Kasumi-1 (cell line): ENCODE results near the gene TEC.
"Not testable (repeated sequence)": the region's sequence is repeated elsewhere in the genome, so short reads cannot be mapped to it uniquely, and the experiment has no call there.

ENCODE experiments used
- DNase-seq, 2 experiments: peaks; one replicate each; lab custom pipeline; 2025; lab: John Stamatoyannopoulos, UW

The TEC gene

GRCh38 chr4:48268956-48269860 lies at the start of gene TEC:
TEC (minus strand) TSS chr4:48269838; CDS start chr4:48228614, 41,224 bp downstream.
- peak; percentile 67 to 78 for DNase-seq

DNA sequence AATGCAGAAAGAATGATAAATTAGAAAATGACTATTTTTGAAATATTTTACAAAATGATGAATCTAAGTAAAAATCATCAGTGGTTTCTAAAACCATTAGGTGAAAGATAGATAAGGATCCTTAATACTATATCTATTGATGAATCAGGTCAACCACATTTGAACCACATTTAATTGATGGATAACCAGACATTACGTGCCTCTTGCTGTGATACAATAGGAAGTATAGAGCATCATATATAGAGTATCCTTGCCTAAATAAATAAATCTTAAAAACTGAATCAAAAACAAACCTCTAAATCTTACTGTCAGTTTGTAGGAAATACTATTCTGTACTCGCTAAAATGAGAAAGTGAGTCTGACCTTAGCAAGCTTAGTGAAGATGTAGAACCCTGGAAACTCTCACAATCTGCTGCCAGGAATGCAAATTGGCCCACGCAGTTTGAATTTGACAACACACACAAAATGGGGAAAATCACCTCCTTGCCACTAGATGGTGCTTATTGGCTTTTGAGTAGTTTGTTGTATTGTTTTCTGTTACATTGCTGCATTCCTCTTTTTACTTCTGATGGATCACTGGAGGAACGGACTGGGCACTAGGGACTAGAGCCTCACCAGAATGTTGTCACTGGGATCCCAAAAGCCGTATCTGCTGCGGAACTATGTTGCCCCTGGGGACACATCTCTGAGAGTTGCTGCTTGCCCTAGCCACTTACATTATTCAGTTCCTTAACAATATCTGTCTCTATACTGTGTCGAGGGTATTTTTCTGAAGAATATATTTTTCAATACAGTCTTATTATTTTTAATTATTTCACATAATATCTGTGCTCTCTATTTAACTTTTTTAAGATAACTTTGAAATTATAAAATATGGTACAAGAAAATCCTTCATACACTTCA lies 46.3 kb upstream of the TEC start:
- peak; percentile 80 to 90 for DNase-seq

GRCh38 chr4:48314746-48315145 lies 45.1 kb upstream of the TEC start:
- DNase-seq, result not testable (repeated sequence)

GRCh38 chr4:48311896-48312295 lies 42.3 kb upstream of the TEC start:
- no peak for DNase-seq

- DNase-seq, result no peak
These were observed 39.3 kb upstream of the TEC start for GRCh38 chr4:48308901-48309300.

DNA sequence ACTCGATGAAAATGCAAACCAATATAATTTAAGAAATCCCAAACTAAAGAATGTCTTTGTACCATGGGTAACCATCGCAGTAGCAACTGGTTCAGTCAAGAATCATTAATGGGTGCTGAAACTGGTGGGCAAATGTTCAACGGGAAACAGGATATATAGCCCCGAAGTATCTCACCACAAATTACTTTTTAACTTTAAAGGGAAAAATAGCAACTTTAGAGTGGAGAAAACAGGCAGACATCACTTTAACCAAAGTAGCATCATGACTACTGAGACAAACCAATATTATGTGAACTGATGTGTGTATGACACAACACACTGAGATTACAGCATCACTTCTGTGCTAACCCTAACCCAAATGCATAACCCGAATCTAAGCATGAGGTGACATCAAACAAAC lies 37.9 kb upstream of the TEC start:
- no peak for DNase-seq

GRCh38 chr4:48305508-48305907 lies 35.9 kb upstream of the TEC start:
- no peak for DNase-seq

DNA sequence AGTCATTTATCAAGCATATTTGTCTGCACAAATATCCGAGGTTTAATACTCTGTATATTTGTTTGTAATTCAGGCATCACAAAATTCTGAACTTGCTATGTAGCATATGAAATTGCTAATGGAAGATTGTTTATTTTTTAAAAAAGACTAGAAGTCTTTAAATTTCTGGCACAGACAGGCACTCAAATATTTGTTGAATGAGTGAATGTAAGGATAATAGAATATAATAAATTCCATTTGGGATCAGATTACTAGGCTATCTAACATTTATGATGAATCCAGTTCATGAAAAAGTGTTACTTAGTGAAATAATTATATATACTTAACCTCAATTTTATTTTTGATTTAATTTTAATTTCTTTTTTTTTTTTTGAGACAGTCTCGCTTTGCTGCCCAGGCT lies 30.4 kb upstream of the TEC start:
- DNase-seq, result no peak

DNA sequence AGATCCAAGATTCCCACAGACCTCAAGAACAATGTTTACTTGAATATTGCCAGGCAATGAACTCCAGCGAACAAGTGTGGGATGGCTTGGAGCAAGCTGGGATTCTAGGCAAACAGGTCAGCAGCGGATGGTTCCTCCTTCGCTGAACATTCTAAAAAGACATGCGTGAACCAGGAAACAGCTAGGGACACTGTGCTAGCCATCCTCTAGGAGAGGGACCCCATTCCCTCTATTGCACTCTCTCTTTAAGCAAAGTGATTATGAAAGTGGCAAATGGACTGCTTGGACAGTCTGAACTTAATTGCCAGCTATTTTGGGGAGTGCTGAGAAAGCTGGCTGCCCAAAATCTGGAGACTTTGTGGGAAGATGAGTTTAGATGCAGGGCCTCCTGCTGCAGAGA lies 29.9 kb upstream of the TEC start:
- no peak for DNase-seq

DNA sequence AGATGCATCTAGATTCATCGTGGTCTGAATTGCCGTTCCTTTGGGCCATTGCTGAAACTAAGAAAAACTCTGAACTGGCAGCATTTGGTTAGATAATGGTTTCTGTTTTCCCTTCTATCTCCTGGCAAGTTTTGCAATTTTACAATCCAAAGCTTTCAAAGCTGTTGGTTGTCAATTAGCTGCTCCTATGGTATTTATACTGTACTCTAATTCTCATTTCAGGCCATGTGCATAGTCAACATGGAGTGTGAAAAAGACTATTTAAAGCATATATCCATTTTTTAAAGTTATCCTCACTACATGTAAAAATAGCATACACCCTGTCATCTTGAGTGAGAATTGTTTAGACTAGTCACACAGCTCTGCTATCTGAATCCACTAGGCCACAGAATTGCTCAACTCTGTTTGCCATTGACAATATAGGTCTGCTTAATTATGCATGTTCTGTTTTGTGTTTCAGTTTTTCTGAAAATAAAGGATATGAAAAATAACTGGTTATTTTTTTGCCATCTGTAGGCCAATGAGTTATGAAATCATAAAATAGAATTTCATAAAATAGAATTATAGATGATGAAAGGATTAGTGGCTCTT lies 27.7 kb upstream of the TEC start:
- no peak for DNase-seq

DNA sequence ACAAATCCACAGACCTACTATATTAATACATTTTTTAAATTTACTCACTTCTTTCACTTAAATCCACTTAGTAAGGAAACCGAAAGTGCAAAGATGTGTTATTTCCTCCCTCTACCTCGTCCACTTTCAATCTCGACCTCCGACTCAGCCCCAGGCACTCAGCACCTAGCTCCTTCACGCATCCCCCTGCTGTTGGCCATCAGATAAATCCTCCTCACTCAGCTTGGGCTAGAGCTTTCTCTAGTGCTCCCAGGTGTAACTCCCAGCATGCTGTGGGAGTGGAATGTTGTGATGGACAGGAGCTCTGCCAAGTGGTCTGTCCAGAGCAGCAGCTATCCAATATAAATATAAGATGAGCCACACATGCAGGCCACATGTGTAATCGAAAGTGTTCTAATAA lies 26.7 kb upstream of the TEC start:
- DNase-seq, result no peak

- DNase-seq, result no peak
These were observed 25.5 kb upstream of the TEC start for GRCh38 chr4:48295116-48295515.

DNA sequence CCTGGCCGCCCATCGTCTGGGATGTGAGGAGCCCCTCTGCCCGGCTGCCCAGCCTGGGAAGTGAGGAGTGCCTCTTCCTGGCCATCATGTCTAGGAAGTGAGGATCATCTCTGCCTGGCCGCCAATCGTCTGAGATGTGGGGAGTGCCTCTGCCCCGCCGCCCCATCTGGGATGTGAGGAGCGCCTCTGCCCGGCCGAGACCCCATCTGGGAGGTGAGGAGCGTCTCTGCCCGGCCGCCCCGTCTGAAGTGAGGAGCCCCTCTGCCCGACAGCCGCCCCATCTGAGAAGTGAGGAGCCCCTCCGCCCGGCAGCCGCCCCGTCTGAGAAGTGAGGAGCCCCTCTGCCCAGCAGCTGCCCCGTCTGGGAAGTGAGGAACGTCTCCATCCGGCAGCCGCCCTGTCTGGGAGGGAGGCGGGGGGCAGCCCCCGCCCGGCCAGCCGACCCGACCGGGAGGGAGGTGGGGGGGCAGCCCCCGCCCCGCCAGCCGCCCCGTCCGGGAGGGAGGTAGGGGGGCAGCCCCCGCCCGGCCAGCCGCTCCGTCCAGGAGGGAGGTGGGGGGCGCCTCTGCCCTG lies 22.7 kb upstream of the TEC start:
- DNase-seq, result not testable (repeated sequence)

GRCh38 chr4:48290146-48290772 lies 20.6 kb upstream of the TEC start:
- DNase-seq, result peak; percentile 64 to 80

GRCh38 chr4:48286060-48286459 lies 16.4 kb upstream of the TEC start:
- DNase-seq, result not testable (repeated sequence)

DNA sequence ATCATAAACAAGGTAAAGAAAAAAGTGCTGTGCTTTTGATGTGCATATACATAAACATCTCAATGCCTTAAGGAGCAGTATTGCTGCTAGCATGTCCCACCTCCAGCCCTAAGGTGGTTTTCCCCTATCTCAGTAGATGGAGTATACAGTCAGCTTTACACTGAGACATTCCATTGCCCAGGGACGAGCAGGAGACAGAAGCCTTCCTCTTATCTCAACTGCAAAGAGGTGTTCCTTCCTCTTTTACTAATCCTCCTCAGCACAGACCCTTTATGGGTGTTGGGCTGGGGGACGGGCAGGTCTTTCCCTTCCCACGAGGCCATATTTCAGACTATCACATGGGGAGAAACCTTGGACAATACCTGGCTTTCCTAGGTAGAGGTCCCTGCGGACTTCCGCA lies 16.0 kb upstream of the TEC start:
- not testable (repeated sequence) for DNase-seq

- no peak for DNase-seq
These were observed 6.0 kb upstream of the TEC start for GRCh38 chr4:48275686-48276085.

- peak; percentile 82 to 85 for DNase-seq
These were observed 5.6 kb upstream of the TEC start for GRCh38 chr4:48275247-48275646.

DNA sequence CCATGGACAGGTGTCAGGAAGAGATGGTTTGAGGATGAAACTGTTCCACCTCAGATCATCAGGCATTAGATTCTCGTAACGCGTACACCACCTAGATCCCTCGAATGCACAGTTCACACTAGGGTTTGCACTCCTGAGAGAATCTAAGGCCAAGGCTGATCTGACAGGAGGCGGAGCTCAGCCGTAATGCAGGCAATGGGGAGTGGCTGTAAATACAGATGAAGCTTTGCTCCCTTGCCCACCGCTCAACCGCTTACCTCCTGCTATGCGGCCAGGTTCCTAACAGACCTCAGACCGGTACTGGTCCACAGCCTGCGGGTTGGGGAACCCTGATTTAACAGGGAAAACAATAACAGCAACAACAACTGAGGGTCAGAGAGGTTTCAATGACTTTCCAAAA lies 2.0 kb upstream of the TEC start:
- no peak for DNase-seq

- DNase-seq, result no peak
These were observed 1.4 kb upstream of the TEC start for GRCh38 chr4:48270951-48271473.

GRCh38 chr4:48270523-48270897 lies 872 bp upstream of the TEC start:
- no peak for DNase-seq
